GM21825 (cell line): Measurements from ENCODE around the gene FHOD1.

Experiments
- ATAC-seq: cut with Tn5 transposase; IDR thresholded peaks from one replicate; pipeline ENCODE4 v1.9.1; 2021; ENCODE audit warnings: mild to moderate bottlenecking, moderate library complexity; ENCODE audit not compliant: unreplicated experiment

The FHOD1 gene

DNA sequence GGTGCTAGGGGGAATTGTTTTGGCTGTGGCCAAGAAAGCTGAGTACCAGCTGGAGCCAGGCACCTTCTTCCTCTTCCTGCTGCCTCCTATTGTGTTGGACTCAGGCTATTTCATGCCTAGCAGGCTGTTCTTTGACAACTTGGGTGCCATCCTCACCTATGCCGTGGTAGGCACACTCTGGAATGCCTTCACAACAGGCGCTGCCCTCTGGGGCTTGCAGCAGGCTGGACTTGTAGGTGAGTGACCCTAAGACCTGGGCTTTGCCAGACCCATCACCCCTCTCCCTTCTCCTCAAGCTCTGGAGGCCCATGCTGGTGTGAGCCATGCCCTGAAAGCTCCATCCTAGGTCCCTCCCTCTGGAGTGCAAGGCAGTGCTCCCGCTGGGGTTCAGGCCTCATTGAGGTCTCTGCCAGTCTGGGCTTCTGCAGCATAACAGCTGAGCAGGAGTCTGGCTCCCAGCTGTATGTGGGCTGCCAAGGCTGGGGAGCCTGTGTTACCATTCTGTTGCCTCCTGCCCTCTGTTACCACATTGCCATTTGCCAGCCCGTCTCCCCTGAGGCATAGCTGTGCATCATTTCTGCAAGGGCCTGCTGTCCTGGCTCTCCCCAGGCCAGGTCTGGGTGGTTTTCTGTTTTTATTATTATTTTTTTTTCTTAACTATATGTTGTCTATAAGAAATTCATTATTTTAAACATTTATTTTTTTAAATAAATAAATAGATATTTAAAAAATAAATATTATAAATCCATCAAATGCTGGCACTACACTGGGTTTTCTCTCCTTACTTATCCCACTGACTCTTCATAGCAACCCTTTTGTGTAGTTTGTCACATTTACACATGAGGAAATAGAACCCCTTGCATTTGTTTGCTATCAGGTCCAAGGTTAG, 5.6 kb upstream of the FHOD1 start:
- ATAC-seq: no peak

DNA sequence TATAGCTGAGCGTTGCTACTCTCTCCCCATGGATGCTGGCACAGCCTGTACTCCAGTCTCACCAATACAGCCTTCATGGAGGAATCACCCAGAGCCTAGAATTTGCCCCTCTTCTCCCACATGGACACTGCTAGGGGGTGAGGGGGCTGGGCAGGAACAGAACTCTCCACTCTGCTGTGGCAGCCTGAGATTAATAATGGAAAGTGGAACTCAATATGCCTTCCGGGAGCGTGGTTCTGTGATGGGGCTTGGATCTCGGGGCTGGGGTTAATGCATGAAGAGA, 2.7 kb upstream of the FHOD1 start:
- no peak for ATAC-seq

DNA sequence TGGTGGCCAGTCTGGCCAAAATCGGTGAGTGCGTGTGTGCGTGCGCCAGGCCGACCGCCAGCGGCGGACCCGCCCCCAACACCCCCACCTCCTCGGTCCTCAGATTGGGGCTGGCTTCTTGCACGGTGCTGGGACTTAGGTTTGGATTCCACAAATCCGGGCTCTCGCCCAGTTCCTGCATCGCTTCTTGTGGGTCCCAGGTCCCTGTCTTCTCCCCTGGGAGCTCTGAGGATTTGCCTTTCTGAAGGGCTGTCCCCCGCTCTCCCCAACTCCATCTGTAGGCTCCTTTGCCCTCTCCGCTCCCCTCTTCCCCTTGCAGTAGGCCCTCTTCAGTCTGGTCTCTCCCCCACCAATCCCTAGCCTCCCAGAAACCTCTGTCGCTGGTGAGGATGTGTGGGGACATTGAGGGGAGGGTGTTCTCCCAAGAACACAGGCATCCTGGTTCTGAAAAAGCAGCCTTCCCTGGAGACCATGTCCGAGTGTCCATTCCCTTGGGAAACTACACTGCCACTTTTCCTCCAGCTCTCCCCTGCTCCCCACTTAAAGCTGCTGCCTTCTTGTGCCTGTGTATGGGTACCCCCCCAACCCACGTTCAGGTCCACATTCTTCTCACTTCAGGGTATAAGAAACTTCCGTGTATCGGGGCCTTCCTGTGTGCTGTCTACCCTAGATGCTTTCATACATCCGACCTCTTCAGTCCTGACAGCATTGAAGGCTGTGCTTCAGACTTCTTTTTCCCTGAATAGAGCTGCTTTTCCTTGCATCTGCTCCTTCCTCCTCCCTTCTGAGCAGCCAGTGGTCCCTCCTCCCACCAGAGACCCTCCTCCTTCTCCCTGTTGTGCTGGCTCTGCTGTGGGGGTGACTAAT, 2.1 kb upstream of the FHOD1 start:
- ATAC-seq: no peak

DNA sequence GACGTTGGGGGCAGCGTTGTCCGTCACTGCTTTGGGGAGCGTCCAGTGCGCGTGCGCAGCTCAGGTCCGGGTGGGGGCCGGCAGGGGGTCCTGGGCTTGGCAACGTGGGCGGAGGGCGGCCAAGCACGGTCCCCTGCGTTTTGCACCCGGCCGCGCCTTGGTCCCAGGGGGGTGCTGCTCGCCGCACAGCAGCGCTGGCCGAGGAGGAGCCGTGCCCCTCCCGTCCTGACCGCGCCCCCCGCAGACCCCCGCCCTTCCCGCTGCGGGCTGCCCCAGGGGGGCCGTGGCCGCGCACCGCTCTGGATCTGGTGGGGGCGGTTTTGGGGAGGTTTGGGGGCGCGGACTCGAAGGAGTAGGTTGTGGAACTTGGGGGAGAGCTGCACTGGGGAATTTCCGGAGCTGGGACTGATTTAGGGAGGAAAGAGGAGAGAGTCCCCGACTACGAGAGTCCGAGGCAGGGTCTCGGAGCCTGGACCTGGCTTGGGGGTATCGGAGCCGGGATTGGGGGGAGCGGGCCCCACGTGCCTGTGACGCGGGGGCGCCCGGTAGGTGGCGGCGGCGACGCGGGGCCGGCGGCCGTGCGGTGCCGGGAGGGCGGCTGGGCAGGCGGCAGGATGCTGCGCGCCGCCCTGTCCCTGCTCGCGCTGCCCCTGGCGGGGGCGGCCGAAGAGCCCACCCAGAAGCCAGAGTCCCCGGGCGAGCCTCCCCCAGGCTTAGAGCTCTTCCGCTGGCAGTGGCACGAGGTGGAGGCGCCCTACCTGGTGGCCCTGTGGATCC, 1.3 kb upstream of the FHOD1 start, which contains the start of gene SLC9A5:
Gene SLC9A5 (plus strand): TSS at position 579 of the 777 bp plus-strand sequence. CDS start 36 bp downstream, at position 615.
- ATAC-seq: no peak

- no peak for ATAC-seq
Measured at GRCh38 chr16:67248073-67248400, 756 bp upstream of the FHOD1 start.

DNA sequence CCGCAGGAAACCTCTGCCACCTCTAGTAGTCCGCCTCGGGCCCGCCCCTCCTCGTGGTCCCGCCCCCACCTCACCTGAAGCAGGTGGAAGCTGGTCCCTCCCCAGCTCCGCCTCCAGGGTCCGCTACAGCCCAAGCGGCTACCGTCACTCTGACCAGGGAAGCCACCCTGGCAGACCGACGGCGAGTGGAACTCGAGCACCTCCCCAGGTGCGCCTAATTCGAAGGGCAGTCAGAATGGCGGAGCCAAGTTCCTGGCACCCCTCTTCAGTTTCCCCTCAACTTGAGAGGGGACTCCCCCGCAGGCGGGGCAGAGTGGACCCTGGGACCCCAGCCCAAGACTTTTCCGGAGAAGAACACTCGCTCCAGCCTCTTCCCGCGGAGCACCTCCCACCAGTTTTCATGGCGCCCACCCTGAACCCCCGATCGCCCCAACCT, 507 bp downstream of the FHOD1 start:
- ATAC-seq: no peak

GRCh38 chr16:67246081-67246755, 1.1 kb downstream of the FHOD1 start:
- ATAC-seq: no peak

DNA sequence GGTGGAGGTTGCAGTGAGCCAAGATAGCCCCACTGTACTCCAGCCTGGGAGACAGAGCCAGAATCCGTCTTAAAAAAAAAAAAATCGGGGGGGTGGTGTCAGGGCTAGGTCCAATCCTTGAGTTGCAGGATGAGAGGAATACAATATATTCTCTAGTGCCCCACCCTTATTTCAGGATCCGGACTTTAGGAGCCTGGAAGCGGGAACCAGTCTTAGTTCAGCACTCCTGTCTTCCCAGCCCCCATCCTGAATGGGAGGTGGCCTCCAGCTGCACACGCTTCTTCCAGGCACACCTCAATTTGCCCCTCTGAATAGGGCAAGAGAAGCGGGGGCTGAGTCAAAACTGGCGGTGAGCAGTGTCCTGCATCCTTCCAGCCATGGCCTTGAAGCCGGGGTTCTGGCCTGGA, 1.6 kb downstream of the FHOD1 start:
- ATAC-seq: no peak

DNA sequence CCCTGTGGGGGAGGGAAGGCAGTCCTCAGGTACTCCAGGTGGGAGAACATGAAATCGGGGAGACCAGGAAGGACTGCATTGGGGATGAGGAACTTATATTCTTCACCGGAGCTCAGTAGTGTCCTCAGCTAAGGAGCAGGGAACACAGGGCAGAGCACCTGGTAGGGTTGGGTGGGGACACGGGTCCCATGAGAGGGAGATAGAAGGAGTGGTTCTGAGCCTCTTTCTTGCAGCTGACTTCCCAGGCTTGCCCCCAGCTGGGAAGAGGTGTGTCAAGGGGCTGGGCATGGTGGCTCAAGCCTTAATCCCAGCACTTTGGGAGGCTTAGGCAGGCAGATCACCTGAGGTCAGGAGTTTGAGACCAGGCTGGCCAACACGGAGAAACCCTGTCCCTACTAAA, 2.1 kb downstream of the FHOD1 start:
- no peak for ATAC-seq

- ATAC-seq: peak; percentile 47
Measured at GRCh38 chr16:67244387-67245185, 2.7 kb downstream of the FHOD1 start.

DNA sequence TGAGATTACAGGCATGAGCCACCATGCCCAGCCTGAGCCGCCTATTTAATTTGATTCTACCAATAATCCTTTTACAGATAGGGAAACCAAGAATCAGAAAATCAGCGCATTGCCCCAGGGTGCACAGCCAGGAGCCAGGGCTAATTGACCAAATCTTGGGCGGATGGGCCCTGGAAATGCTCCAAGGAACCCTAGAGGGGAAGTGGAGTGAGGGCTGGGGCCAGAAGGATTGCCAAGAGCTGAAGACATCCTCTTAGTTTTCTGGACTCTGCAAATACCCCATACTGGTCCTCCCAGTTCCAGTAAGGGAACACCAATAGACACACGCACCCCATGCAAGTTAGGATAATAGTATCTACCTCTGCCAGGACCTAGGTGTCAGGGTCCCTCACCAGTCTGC, 3.8 kb downstream of the FHOD1 start:
- ATAC-seq: no peak

DNA sequence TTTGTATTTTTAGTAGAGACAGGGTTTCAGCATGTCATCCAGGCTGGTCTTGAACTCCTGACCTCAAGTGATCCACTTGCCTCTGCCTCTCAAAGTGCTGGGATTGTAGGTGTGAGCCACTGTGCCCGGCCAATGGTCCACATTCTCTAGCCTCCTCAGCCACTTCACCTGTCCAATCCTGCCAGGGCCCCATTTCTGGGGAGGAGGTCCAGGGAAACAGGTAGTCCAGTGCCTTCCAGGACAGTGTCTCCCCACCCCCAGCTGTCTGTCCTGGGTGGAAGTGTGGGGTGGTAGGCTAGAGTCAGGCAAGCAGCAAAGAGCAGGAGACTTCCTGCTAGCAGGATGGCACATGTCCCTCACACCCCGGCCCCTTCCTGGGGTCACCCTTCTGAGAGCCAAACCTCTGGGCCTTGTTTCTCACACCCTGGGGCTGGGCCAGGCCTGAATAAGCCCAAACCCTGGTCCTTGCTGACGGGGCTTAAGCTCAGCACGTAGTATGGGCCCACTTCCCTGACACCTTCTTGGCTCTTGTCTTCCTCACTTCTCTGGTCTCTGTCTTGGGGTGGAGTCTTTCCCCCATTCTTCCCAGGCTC, 5.0 kb downstream of the FHOD1 start:
- ATAC-seq: no peak

GRCh38 chr16:67241008-67241900, 6.0 kb downstream of the FHOD1 start:
- ATAC-seq: no peak

DNA sequence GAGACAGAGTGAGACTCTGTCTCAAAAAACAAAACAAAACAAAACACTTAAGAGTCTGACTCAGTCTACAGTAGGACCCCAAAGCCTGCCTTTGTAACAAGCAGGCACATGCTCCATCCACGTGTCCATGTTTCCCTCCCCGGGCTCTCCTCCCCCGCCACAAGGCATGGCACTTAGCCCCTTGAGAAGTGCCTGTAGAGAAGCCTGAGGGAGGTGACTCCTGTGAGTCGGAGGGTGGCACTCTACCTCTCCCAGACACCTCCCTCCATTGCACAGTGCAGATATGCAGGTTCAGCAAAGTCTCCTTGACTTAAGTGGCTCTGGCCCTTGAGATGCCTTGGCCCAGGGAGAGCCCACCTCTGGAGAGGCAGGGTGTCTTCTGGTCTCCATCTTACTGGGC, 6.8 kb downstream of the FHOD1 start:
- ATAC-seq: no peak

DNA sequence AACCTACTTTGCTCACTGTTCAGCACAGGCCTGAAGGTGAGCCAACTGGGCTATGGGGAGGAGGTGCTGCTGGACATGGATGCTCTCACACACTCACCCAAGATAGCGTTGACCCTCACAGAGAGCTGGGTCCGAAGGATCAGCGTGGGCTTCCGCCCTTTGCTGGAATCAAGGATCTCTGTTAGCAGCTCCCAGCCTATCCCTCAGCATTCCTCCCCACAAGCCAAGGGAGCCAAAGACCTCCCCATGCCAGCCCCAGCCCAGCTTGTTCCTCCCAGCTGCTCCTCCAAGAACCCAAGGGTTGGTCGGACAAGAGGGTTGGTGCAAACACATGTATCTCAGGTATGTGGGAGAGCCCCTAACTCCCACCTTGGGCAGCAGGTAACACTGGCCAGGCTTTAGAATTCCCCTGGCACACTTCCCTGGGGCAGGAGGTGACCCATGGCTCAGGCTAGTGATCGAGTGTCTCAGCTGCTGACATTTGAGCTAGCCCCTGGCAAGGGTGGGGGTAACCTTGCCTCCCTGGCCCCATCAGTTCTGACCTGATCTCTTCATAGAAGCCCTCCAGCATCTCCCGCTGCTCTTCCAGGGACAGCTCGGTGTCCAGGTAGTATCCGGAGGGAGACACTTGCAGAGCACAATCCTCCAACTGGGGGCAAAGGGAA, 8.3 kb downstream of the FHOD1 start:
- no peak for ATAC-seq

- no peak for ATAC-seq
Measured at GRCh38 chr16:67238278-67238575, 9.1 kb downstream of the FHOD1 start.

DNA sequence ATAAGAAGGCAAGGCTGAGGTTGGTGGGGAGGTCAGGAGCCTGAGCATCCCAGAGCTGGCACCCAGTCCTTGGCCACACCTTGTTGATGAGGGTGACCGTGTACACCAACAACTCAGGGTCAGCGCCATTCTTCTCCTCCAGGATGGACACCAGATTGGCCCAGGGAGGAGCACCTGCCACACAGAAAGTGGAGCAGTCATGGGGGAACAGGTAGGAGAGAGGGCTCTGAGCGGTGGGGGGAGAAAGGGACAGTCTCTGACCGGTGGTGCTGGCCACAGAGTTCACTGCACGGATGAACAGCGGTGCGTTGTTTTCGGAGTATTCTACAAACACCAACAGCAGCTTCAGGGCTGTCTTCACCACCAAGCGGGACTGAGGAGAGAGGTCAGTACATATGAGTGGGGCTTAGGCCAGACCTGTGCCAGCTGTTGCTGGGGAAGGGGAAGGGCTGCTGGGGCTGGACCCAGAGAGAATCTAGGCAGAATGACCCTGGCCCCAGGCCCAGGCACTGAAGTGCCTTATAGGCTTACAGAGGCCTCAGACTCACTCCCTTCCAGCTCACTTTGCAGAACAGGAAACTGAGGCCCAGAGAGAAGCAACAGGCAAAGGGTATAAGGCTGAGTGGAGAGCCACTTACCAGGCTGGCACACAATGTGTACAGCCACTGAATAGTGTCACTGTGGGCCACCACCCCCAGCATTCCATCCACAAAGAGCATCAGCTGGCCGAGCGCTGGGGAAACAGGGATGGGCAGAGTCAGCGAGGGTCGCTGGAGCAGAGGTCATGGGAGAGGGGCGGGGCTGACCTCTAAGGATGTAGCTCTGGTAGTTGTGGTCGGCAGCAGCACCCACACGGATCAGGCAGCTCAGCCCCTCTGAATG, 9.6 kb downstream of the FHOD1 start:
- ATAC-seq: no peak
